GM12874 (cell line): ENCODE measurements around the gene MAZ.

Experiments used
- TF ChIP-seq, protein P1 (sequence below): IDR thresholded peaks from 2 replicates; pipeline ENCODE4 v1.5.1; 2011; ENCODE audit warnings: low read depth, mild to moderate bottlenecking, control low read depth, low read length, moderate library complexity; ENCODE audit not compliant: insufficient read depth

The MAZ gene

DNA sequence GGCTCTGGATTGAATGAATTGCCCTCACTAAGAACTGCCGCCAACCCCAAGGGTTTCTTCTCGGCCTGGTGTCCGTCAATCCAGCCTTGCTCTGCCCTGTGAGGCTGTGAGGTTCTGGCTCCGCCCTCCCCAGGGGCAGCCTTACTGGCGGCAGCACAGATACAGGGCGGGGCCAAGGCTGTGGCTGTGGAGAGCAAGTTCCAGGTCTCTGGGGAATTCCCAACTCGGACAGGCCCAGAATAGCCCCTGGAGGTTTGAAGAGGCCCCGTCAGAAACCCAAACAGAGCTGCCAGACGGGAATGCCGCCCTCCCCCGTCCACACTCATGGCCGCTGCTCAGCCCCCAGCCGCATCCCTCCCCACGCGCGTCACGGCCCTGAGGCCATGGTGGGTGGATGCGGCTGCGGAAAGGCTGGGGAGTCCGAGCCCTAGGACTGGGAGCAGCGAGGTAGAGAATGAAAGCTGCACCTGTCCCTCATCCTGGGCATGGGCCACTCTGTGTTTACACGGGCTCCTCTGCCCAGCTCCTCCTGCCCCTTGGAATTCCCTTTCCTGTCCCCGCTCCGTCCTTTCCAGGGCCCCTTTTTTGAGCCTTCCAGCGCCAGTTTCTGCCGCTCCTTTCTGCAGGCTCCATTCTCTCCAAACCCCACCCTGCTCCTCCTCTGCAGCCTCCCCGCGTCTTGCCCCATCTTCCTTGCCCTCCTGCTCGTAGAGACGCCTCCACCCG lies 5.0 kb downstream of the MAZ start:
- TF ChIP-seq, protein P1, sequence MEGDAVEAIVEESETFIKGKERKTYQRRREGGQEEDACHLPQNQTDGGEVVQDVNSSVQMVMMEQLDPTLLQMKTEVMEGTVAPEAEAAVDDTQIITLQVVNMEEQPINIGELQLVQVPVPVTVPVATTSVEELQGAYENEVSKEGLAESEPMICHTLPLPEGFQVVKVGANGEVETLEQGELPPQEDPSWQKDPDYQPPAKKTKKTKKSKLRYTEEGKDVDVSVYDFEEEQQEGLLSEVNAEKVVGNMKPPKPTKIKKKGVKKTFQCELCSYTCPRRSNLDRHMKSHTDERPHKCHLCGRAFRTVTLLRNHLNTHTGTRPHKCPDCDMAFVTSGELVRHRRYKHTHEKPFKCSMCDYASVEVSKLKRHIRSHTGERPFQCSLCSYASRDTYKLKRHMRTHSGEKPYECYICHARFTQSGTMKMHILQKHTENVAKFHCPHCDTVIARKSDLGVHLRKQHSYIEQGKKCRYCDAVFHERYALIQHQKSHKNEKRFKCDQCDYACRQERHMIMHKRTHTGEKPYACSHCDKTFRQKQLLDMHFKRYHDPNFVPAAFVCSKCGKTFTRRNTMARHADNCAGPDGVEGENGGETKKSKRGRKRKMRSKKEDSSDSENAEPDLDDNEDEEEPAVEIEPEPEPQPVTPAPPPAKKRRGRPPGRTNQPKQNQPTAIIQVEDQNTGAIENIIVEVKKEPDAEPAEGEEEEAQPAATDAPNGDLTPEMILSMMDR, result no peak

DNA sequence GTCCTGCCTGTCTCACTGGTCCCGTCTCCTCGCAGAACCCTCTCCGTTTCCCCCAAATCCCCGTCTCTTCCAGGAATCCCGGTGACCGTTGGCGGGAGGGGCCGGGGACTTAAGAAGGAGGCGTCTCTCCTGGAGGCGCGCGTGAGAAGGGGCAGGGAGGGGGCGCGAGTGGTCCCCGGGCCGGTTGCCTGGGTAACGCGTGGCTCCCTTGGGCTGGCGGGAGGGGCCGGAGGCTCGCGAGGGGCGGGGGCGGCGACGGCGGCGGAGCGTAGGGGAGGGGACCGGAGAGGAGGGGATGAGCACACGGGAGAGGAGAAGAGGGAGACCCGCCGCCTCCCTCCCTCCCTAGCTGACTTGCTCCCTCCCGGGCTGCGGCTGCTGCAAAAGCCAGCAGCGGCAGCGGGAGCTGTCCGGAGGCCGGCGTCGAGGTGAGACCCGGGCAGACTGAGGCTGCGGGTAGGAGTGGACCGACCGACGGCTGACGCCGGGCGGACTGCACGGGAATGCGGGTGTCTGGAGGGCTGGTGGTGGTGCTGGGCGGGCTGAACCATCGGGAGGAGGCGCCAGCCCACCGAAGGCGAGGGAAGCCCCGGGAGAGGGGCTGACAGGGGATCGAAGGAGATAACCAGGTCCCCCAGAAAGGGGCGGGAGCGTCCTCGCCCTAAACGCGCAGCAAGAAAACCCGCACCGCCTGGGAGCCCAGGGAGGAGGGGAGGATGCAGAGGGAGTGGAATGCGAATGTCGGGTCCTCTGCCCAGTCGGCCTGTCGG lies 5.8 kb downstream of the MAZ start, which contains the start of gene PRRT2:
Gene PRRT2 (plus strand): TSS at position 298 of the 770 bp plus-strand sequence. CDS start 862 bp downstream, outside the sequence.
- TF ChIP-seq, protein P1, result no peak

DNA sequence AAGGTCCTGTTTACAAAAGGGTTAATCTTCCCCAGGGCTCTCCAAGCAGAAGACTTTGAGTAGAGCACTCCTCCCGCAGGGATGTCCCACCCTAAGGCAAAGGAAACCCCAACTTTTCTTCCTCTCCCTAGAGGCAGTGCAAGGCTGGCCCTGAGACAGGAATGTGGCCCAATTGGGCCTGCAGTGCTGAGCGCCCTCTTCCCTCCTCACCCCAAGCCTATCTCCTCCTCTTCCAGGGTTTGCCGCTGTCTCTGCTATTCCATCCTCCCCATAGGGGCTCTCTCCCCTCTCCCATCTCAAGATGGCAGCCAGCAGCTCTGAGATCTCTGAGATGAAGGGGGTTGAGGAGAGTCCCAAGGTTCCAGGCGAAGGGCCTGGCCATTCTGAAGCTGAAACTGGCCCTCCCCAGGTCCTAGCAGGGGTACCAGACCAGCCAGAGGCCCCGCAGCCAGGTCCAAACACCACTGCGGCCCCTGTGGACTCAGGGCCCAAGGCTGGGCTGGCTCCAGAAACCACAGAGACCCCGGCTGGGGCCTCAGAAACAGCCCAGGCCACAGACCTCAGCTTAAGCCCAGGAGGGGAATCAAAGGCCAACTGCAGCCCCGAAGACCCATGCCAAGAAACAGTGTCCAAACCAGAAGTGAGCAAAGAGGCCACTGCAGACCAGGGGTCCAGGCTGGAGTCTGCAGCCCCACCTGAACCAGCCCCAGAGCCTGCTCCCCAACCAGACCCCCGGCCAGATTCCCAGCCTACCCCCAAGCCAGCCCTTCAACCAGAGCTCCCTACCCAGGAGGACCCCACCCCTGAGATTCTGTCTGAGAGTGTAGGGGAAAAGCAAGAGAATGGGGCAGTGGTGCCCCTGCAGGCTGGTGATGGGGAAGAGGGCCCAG lies 6.7 kb downstream of the MAZ start:
- TF ChIP-seq, protein P1, result no peak

DNA sequence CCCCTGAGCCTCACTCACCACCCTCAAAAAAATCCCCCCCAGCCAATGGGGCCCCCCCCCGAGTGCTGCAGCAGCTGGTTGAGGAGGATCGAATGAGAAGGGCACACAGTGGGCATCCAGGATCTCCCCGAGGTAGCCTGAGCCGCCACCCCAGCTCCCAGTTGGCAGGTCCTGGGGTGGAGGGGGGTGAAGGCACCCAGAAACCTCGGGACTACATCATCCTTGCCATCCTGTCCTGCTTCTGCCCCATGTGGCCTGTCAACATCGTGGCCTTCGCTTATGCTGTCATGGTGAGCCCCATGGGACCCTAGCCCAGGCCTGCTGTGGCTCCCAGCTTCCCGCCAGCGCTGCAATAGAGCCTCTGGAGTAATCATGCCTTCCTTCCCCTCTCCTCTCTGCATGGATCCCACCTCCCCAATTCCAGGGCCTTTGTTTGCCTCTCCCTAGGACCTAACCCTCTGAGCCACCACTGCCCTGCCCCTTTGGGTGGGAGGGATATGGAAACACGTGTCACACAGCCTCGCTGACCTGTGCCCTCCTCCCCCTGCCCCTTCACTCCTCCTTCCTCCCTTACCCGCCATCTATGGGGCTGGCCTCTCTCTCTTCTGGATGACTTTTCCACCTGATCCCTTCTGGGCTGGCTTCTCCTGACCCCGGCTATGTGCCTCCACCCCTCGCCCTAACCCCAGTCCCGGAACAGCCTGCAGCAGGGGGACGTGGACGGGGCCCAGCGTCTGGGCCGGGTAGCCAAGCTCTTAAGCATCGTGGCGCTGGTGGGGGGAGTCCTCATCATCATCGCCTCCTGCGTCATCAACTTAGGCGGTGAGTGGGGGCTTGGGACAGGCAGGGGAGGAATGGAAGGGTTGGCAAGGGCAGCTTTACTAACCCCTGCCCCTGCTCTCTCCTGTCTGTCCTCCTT lies 7.6 kb downstream of the MAZ start:
- TF ChIP-seq, protein P1, result no peak

DNA sequence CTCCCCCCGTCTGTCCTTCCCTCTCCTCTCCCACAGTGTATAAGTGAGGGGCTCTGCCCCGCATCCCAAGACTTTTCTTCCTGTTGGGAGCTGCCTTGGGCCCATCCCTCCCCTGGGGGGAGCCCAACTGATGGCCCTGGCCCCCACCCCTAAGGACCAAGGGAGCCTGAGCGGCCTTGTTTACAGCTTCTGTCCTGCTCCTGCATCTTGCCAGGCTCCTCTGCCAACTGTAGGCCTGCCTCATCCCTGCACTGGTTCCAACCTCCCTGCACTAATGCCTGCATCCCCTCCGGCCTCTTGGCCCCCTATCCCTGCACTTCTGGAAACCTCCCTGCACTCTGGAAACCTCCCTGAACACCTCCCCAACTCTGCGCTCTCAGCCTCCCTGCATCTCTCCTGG lies 8.3 kb downstream of the MAZ start:
- TF ChIP-seq, protein P1, result no peak

DNA sequence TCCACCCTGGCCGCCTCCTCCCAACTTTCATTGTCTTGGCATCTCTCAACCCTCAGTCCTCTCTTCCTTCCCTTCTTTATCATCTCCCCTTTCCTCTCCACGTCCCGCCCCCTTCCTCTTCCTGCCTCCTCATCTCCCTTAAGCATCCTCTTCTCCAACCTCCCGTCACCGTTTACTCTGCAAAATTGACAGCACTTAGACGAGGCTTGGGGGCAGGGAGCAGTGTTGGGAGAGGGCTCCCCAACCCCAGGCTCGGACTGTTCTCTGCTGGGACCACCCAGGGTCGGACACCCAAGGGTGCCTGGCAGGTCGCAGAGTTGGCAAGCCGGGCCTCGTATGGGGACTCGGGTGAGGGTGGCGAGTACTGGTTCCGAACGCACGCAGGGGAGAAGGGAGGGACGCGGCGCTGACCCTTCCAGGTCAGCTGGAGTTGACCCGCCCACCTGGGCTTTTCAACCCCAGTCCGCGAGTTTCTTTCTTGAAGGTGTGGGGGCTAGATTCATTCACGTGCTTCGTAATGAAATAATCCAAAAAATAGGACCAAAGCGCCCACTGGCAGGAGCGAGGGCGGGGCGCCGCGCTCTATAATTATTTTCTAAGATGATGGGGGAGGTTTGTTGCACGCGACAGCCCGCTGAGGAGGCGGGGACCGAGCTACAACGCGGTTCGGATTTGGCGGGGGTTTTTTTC lies 8.8 kb downstream of the MAZ start:
- TF ChIP-seq, protein P1, result no peak
